OCI-LY7 (cell line): ENCODE data around the gene BCL2L14.

Source experiments
- CTCF ChIP-seq: fragments of 200-600 bp; sonication (generic); conservative IDR thresholded peaks from 2 replicates; pipeline ENCODE4 v1.5.1; 2014; ENCODE audit warnings: mild to moderate bottlenecking, antibody characterized with exemption, low read length, moderate library complexity, mixed read lengths
- EZH2phosphoT487 ChIP-seq: fragments of 200-600 bp; sonication (generic); IDR thresholded peaks from 2 replicates; pipeline ENCODE4 v1.6.1; 2018; ENCODE audit warnings: low read depth, borderline replicate concordance, mild to moderate bottlenecking, mixed run types, antibody characterized with exemption, low read length, moderate library complexity, mixed read lengths

- TF ChIP-seq CTCF (no peak), EZH2phosphoT487 (no peak)
Measured at GRCh38 chr12:12051668-12052067, 19.1 kb upstream of the BCL2L14 start.
